Vagina (tissue), 2 donors: ENCODE measurements around the gene ALDH1A1.

Source experiments
- CTCF ChIP-seq, 3 experiments: fragments of 450-650 bp in 2 of 3; fragments of 200-600 bp in 1 of 3; sonication (generic) in 1 of 3; IDR thresholded peaks; one replicate each; pipeline ENCODE4 v1.5.1; 2017 to 2019; ENCODE audit warnings: antibody characterized with exemption in 3 of 3, mild to moderate bottlenecking in 2 of 3, moderate library complexity in 2 of 3
- POLR2A ChIP-seq, 2 donors: fragments of 450-650 bp; IDR thresholded peaks; one replicate each; pipeline ENCODE4 v1.6.1; 2017; ENCODE audit warnings: antibody characterized with exemption in 2 of 2, mild to moderate bottlenecking in 2 of 2, moderate library complexity in 2 of 2

- TF ChIP-seq CTCF (IDR thresholded peaks at IDR 0.05) (no peak), POLR2A (IDR thresholded peaks at IDR 0.05) (no peak)
Observed at GRCh38 chr9:72979405-72980100, 26.7 kb upstream of the ALDH1A1 start.
